CD8-positive, alpha-beta memory T cell (primary cell): ENCODE measurements around the gene ARHGAP25. TPM values are rescaled to one million over a fixed set of nuclear protein-coding genes. Genes with fewer than 3 reads are reported as not detected.

Experiments used
- CTCF ChIA-PET: fragments of 350-600 bp; sonication (Branson Sonifier 250); formaldehyde crosslinking; loops from one replicate; lab custom pipeline; 2021; ENCODE audit warnings: antibody characterized with exemption; lab: Charles Lee
- POLR2A ChIA-PET: fragments of 350-600 bp; sonication (Branson Sonifier 250); formaldehyde crosslinking; loops from one replicate; lab custom pipeline; 2021; ENCODE audit warnings: antibody characterized with exemption; lab: Charles Lee
- DNase-seq, 5 donors: peaks; one replicate each; pipeline versions ENCODE4 v3.0.0 to v3.0.0-alpha.2; 2020 to 2022; ENCODE audit warnings: mixed read lengths in 1 of 5
- H3K27ac ChIP-seq: one replicate; pipeline ENCODE4 v1.7.0; 2013; ENCODE audit warnings: low read depth, mild to moderate bottlenecking, low read length, moderate library complexity
- H3K27me3 ChIP-seq: 2 replicates; pipeline ENCODE4 v1.7.0; 2013; ENCODE audit warnings: low read length, mild to moderate bottlenecking; ENCODE audit not compliant: insufficient read depth, poor library complexity, severe bottlenecking
- H3K36me3 ChIP-seq: 2 replicates; pipeline ENCODE4 v1.7.0; 2013; ENCODE audit warnings: mild to moderate bottlenecking, low read length, moderate library complexity; ENCODE audit not compliant: insufficient read depth
- H3K4me1 ChIP-seq: 2 replicates; pipeline ENCODE4 v1.7.0; 2013; ENCODE audit warnings: mild to moderate bottlenecking, low read length, moderate library complexity; ENCODE audit not compliant: insufficient read depth
- H3K4me3 ChIP-seq: 2 replicates; pipeline ENCODE4 v1.7.0; 2013; ENCODE audit warnings: mild to moderate bottlenecking, low read length
- H3K9me3 ChIP-seq: 2 replicates; pipeline ENCODE4 v1.7.0; 2013; ENCODE audit warnings: mild to moderate bottlenecking, low read length
- H3K27ac Mint-ChIP-seq, 8 donors: one replicate each; pipeline ENCODE4 v1.8.0; 2020 to 2021; ENCODE audit warnings: mixed read lengths in 8 of 8, mild to moderate bottlenecking in 6 of 8, inconsistent platforms in 3 of 8, moderate library complexity in 3 of 8
- H3K27me3 Mint-ChIP-seq, 2 donors: one replicate each; pipeline ENCODE4 v1.8.0; 2020 to 2021; ENCODE audit warnings: mixed read lengths in 2 of 2, mild to moderate bottlenecking in 1 of 2, moderate library complexity in 1 of 2
- H3K36me3 Mint-ChIP-seq, 3 donors: one replicate each; pipeline ENCODE4 v1.8.0; 2020 to 2021; ENCODE audit warnings: mixed read lengths in 3 of 3, inconsistent platforms in 1 of 3, mild to moderate bottlenecking in 1 of 3
- H3K4me1 Mint-ChIP-seq, 3 donors: one replicate each; pipeline ENCODE4 v1.8.0; 2020 to 2021; ENCODE audit warnings: mixed read lengths in 3 of 3, inconsistent platforms in 1 of 3, mild to moderate bottlenecking in 1 of 3
- H3K4me3 Mint-ChIP-seq, 7 donors: one replicate each; pipeline ENCODE4 v1.8.0; 2020 to 2021; ENCODE audit warnings: mixed read lengths in 7 of 7, mild to moderate bottlenecking in 6 of 7, moderate library complexity in 4 of 7, inconsistent platforms in 2 of 7
- H3K9me3 Mint-ChIP-seq, 5 donors: one replicate each; pipeline ENCODE4 v1.8.0; 2020 to 2022; ENCODE audit warnings: mixed read lengths in 5 of 5, mild to moderate bottlenecking in 3 of 5, moderate library complexity in 2 of 5, inconsistent platforms in 1 of 5
- polyA plus RNA-seq: library from polyadenylated mRNA; unstranded; fragments of 300-500 nt; fragmentation: Illumina TruSeq; gene quantifications from one replicate; pipeline ENCODE4 v1.2.3, GENCODE V29; 2021
- total RNA-seq, 2 experiments: library from RNA; stranded (reverse); gene quantifications; one replicate each; pipeline ENCODE4 v1.2.3, GENCODE V29; 2021

Gene ARHGAP25
- total and polyA plus RNA-seq, 3 experiments from 2014 or later: 74.7 to 200 (median 75.2) TPM

GRCh38 chr2:68695971-68696370 is 38.6 kb upstream of the ARHGAP25 start:
- Mint-ChIP-seq H3K4me3 (no peak overlapping the region), H3K9me3 (peaks cover 0 to 7% (median 6%) of the 10 kb centered on the region in 5 donors), H3K27me3 (peaks cover 11 to 12% of the 10 kb centered on the region in 2 donors), H3K4me1 (no peaks in the 10 kb centered on the region), H3K27ac (no peak overlapping the region), H3K36me3 (peaks cover 0 to 27% (median 0%) of the 10 kb centered on the region in 3 donors)
- CTCF ChIA-PET: no interaction called here
- Histone ChIP-seq H3K36me3 (no peaks in the 10 kb centered on the region), H3K4me1 (no peaks in the 10 kb centered on the region), H3K4me3 (no peak overlapping the region), H3K27ac (no peak overlapping the region), H3K27me3 (no peaks in the 10 kb centered on the region), H3K9me3 (no peaks in the 10 kb centered on the region)
- POLR2A ChIA-PET: no interaction called here
- no peak for DNase-seq

DNA sequence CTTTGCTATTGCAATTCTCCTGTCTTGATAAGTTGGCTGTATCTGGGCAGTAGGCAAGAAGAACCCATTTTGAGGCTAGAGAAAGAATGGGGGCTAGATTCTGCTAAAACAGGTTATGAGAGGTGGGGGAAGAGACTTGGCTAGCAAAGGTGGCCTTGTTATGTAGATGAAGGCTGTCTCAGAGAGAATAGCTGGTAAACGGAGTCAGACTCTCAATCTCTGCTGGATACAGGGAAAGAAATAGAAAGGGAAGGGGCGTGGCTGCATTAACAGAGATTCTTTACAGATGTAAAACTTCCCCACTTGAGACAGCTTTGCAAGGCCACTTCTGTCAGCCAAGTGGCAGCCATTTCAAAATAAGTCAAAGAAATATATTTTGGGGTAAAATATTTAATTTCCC is 38.1 kb upstream of the ARHGAP25 start:
- Histone ChIP-seq H3K4me1 (no peaks in the 10 kb centered on the region), H3K27ac (no peak overlapping the region), H3K27me3 (no peaks in the 10 kb centered on the region), H3K9me3 (no peaks in the 10 kb centered on the region), H3K36me3 (no peaks in the 10 kb centered on the region), H3K4me3 (no peak overlapping the region)
- peaks cover 11 to 12% of the 10 kb centered on the region in 2 donors for H3K27me3 Mint-ChIP-seq
- peaks cover 0 to 7% (median 6%) of the 10 kb centered on the region in 5 donors for H3K9me3 Mint-ChIP-seq
- no peak for DNase-seq
- POLR2A ChIA-PET: no interaction called here
- no peak overlapping the region for H3K27ac Mint-ChIP-seq
- peaks cover 0 to 27% (median 0%) of the 10 kb centered on the region in 3 donors for H3K36me3 Mint-ChIP-seq
- peaks cover 0 to 1% (median under 1%) of the 10 kb centered on the region in 3 donors for H3K4me1 Mint-ChIP-seq
- CTCF ChIA-PET: interaction anchor here (1.3 to 1.5 kb wide), 2 partner anchors 13 to 229 kb away, joined by 3 to 5 read pairs; no protein-coding TSS in a partner anchor
- no peak overlapping the region for H3K4me3 Mint-ChIP-seq

DNA sequence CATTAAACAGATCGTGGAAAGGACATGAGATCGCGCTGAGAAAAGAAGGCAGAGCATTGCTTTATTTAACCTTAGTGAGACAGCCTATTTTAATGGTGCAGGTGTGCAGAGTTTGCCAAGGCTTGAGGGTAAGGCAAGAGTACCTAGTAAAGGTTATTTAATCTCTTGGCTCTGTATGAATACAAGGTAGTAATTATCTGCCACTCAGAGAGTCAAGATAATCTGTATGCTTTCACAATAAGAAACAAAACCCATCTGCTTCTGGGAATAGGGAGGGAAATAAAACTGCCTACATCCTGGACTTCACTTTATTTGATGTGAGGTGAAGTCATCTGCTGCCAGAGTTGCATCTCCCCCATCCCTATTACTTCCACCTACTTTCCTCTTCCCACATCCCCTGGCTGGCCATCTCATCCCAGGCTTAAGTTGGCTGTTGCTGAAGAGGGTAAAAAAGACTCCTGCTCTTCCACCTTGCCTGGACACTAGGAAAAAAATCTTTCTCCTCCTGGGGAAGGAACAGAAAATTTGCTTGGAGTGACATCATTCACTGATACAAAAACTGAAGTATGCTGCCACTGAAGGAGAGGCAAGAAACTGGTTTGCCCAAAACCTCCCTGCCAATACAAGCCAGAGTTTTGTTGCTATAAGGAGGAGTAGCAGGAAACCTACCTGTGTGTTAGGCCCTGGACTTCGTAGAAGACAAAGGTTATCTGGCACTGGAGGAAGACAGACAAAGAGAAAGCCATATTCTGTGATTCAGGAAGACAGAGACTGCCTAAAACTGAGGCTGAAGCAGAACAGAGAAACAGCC is 35.8 kb upstream of the ARHGAP25 start:
- Mint-ChIP-seq H3K4me3 (no peak overlapping the region), H3K9me3 (peaks cover 0 to 7% (median 6%) of the 10 kb centered on the region in 5 donors), H3K4me1 (peaks cover 7 to 10% (median 10%) of the 10 kb centered on the region in 3 donors), H3K36me3 (peaks cover 0 to 24% (median 0%) of the 10 kb centered on the region in 3 donors), H3K27ac (no peak overlapping the region), H3K27me3 (peaks cover 7 to 11% of the 10 kb centered on the region in 2 donors)
- Histone ChIP-seq H3K36me3 (no peaks in the 10 kb centered on the region), H3K4me1 (no peaks in the 10 kb centered on the region), H3K9me3 (no peaks in the 10 kb centered on the region), H3K27ac (no peak overlapping the region), H3K4me3 (no peak overlapping the region), H3K27me3 (no peaks in the 10 kb centered on the region)
- CTCF ChIA-PET: interaction anchor here (1.0 to 1.9 kb wide), 2 partner anchors 10 to 227 kb away, joined by 6 read pairs; no protein-coding TSS in a partner anchor
- POLR2A ChIA-PET: no interaction called here
- DNase-seq: no peak

GRCh38 chr2:68700560-68700959 is 34.1 kb upstream of the ARHGAP25 start:
- POLR2A ChIA-PET: no interaction called here
- peaks cover 4 to 6% of the 10 kb centered on the region in 2 donors for H3K27me3 Mint-ChIP-seq

GRCh38 chr2:68706637-68707036 is 28.0 kb upstream of the ARHGAP25 start:
- no peaks in the 10 kb centered on the region for H3K36me3 Mint-ChIP-seq
- no peaks in the 10 kb centered on the region for H3K27me3 ChIP-seq
- no peaks in the 10 kb centered on the region for H3K9me3 Mint-ChIP-seq
- H3K4me3 Mint-ChIP-seq: no peak overlapping the region
- H3K36me3 ChIP-seq: no peaks in the 10 kb centered on the region
- no peak overlapping the region for H3K27ac Mint-ChIP-seq
- no peak overlapping the region for H3K4me3 ChIP-seq
- H3K27me3 Mint-ChIP-seq: peaks cover 0 to 3% of the 10 kb centered on the region in 2 donors
- H3K4me1 Mint-ChIP-seq: peaks cover 10 to 15% (median 14%) of the 10 kb centered on the region in 3 donors
- H3K27ac ChIP-seq: no peak overlapping the region
- peaks cover 8% of the 10 kb centered on the region for H3K4me1 ChIP-seq
- no peak for DNase-seq
- ChIA-PET POLR2A (no interaction called here), CTCF (interaction anchor here (3.3 kb wide), 1 partner anchor 242 kb away, joined by 13 read pairs; no protein-coding TSS in a partner anchor)
- no peaks in the 10 kb centered on the region for H3K9me3 ChIP-seq

More at GRCh38 chr2:68700560-68700959, 34.1 kb upstream of the ARHGAP25 start:
- no peak overlapping the region for H3K4me3 Mint-ChIP-seq
- CTCF ChIA-PET: interaction anchor here (0.7 to 1.9 kb wide), 2 partner anchors 225 to 243 kb away, joined by 3 to 6 read pairs; no protein-coding TSS in a partner anchor
- peaks cover 0 to 24% (median 0%) of the 10 kb centered on the region in 3 donors for H3K36me3 Mint-ChIP-seq
- H3K27ac Mint-ChIP-seq: no peak overlapping the region
- Histone ChIP-seq H3K27me3 (no peaks in the 10 kb centered on the region), H3K36me3 (no peaks in the 10 kb centered on the region), H3K4me1 (no peaks in the 10 kb centered on the region), H3K4me3 (no peak overlapping the region), H3K9me3 (no peaks in the 10 kb centered on the region), H3K27ac (no peak overlapping the region)
- peaks cover 0 to 7% (median 6%) of the 10 kb centered on the region in 5 donors for H3K9me3 Mint-ChIP-seq
- peaks cover 7 to 10% (median 10%) of the 10 kb centered on the region in 3 donors for H3K4me1 Mint-ChIP-seq
- DNase-seq: no peak

DNA sequence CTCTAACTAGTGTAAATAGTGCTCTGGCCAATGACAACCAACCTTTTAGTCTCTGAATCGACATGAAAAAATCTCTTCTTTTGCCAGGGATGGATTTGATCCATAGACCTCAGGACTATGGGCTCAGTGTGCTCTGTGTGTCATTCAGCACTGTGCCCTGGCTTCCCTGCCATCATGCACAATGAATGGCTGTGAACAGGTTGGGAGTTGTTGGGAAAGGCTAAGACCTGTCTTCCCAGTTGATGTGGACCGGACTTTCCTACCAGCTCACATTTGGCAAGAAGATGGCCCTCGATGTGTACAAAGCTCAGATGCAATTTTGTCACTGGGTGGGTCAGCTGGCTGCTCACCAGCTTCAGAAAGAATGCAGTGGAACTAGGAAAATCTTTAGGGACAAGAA is 26.0 kb upstream of the ARHGAP25 start:
- DNase-seq: no peak
- peaks cover 0 to 3% of the 10 kb centered on the region in 2 donors for H3K27me3 Mint-ChIP-seq
- H3K27ac Mint-ChIP-seq: no peak overlapping the region
- no peak overlapping the region for H3K27ac ChIP-seq
- no peaks in the 10 kb centered on the region for H3K36me3 Mint-ChIP-seq
- H3K9me3 ChIP-seq: no peaks in the 10 kb centered on the region
- H3K4me1 ChIP-seq: peaks cover 8% of the 10 kb centered on the region
- peaks cover 6 to 7% (median 6%) of the 10 kb centered on the region in 3 donors for H3K4me1 Mint-ChIP-seq
- H3K4me3 Mint-ChIP-seq: no peak overlapping the region
- no peaks in the 10 kb centered on the region for H3K27me3 ChIP-seq
- no peaks in the 10 kb centered on the region for H3K36me3 ChIP-seq
- no peak overlapping the region for H3K4me3 ChIP-seq
- ChIA-PET POLR2A (no interaction called here), CTCF (interaction anchor here (0.7 to 3.3 kb wide), 46 partner anchors 9 to 291 kb away, joined by 3 to 63 read pairs (median 4); partner anchors contain the start of genes APLF and FBXO48)
- H3K9me3 Mint-ChIP-seq: no peaks in the 10 kb centered on the region

DNA sequence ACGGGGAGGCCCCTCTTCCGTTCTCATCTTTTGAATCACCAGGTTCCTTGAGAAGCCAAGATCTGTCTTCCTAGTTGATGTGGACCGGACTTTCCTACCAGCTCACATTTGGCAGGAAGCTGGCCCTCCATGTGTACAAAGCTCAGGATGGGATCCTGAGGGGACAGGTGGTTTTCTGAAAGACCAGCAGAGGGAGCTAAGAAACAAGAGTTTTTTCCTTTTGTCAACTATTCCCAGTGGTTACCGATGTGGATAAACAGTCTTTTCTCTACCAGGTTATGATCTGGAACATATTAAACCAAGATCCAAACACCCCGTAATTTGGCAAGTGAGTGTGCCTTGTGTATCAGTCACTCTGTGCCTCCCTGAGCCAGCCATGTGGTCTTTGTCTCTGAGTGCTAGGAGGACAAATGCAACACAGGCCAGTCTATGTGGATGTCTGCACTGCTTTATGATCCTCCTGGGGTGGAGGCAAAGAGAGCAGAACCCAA is 25.1 kb upstream of the ARHGAP25 start:
- no peak overlapping the region for H3K4me3 Mint-ChIP-seq
- H3K27me3 Mint-ChIP-seq: peaks cover 0 to 3% of the 10 kb centered on the region in 2 donors
- ChIA-PET CTCF (interaction anchor here (0.7 to 3.3 kb wide), 55 partner anchors 10 to 292 kb away, joined by 3 to 63 read pairs (median 4); partner anchors contain the start of genes APLF and FBXO48), POLR2A (no interaction called here)
- H3K9me3 Mint-ChIP-seq: no peaks in the 10 kb centered on the region
- no peaks in the 10 kb centered on the region for H3K9me3 ChIP-seq
- H3K4me1 Mint-ChIP-seq: peaks cover 9 to 10% (median 9%) of the 10 kb centered on the region in 3 donors
- peaks cover 11% of the 10 kb centered on the region for H3K4me1 ChIP-seq
- peak overlapping the region in 3 of 8 donors; percentile 48 to 79 (median 69) for H3K27ac Mint-ChIP-seq
- no peak for DNase-seq
- no peak overlapping the region for H3K27ac ChIP-seq
- H3K36me3 Mint-ChIP-seq: no peaks in the 10 kb centered on the region
- no peaks in the 10 kb centered on the region for H3K36me3 ChIP-seq
- H3K4me3 ChIP-seq: no peak overlapping the region
- H3K27me3 ChIP-seq: no peaks in the 10 kb centered on the region
